HG03460 (cell line): Measurements from ENCODE around the gene PYGO1.
"Not testable (repeated sequence)": the region's sequence is repeated elsewhere in the genome, so short reads cannot be mapped to it uniquely, and the experiment has no call there.

ENCODE experiments used
- ATAC-seq: cut with Tn5 transposase; IDR thresholded peaks from one replicate; pipeline ENCODE4 v1.9.1; 2021; ENCODE audit not compliant: unreplicated experiment

Gene PYGO1

GRCh38 chr15:55588070-55588814 lies at the start of gene PYGO1:
Gene PYGO1 (minus strand): TSS chr15:55588345. CDS start chr15:55587883, 462 bp downstream.
- ATAC-seq = peak; percentile 73

- ATAC-seq = no peak
Observed at GRCh38 chr15:55637086-55637485, 48.9 kb upstream of the PYGO1 start.

GRCh38 chr15:55633731-55634130 lies 45.6 kb upstream of the PYGO1 start:
- ATAC-seq = no peak

DNA sequence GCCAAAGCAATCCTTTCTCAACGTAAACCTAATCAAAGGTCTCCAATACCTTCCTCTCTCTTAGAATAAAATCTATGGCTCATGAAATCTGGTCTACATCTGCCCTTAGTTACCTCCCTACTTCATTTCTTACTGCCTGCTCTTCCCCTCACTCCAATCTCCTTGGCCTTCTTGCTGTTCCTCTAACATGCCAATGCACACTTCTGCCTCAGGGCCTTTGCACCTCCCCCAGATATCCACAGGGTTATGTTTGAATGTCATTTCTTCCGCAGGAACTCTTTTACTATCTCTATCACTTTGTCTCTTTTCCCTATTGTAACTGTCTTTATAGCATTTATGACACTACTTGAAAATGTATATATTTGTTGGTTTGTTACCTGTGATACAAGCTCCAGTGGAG lies 44.3 kb upstream of the PYGO1 start:
- ATAC-seq = no peak

DNA sequence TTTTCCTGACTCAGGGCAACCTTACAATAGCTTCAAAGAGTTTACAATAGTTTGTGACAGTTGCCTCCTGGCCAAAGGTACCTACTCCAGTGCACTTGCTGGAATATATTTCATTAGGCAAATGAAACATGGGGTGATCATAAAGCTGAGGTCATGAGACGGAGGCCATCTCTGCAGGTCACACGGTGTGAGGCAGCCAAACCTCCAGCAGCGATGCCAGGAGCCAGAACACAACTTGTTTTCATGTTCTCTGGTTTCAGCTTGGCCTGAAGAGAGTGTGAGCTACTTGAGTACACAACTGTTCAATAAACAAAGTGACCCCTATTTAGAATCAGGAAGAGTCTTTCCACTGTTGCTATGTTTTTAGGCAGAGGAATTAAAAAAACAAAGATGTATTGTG lies 42.7 kb upstream of the PYGO1 start:
- ATAC-seq = no peak

- no peak for ATAC-seq
Observed at GRCh38 chr15:55628369-55628730, 40.2 kb upstream of the PYGO1 start.

GRCh38 chr15:55627730-55628368 lies 39.7 kb upstream of the PYGO1 start:
- no peak for ATAC-seq

- no peak for ATAC-seq
Observed at GRCh38 chr15:55619783-55620182, 31.6 kb upstream of the PYGO1 start.

- no peak for ATAC-seq
Observed at GRCh38 chr15:55618387-55618786, 30.2 kb upstream of the PYGO1 start.

DNA sequence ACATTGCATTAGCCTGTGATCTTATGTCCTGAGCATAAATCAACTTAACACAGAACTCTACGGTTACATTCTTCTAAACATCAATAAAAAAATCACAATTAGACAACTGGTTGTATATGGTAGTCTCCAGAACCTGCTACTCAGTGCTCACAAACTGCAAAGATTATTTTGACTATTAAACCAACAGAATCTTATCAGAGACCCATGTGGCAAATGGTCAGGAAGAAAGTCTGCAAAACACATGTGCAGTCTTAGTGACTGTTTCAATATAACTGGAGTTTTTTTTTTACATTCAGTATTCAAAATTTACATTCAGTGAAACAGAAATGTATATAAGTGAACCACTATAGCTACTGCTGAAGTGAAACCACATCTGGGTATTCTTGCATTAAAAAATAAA lies 27.3 kb upstream of the PYGO1 start:
- no peak for ATAC-seq

DNA sequence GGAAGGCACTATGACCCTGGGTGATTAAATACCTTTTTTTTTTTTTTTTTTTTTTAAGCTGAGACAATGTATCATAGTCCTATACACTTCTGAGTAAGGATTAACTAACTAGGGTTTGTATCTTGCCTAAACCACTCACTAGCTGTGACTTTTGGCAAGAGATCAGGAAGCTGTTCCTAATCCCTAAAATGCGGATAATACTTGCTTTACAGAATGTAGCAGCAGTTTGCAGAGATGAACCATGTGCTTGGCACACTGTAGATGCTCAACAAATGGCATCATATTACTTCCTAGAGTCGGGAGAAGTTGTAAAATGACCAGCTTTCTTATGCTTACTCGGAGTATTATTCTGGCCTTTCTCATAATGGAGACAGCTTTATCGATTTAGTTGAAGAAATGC lies 25.6 kb upstream of the PYGO1 start:
- ATAC-seq = no peak

GRCh38 chr15:55606214-55606613 lies 18.1 kb upstream of the PYGO1 start:
- ATAC-seq = no peak

- ATAC-seq = no peak
Observed at GRCh38 chr15:55601374-55601773, 13.2 kb upstream of the PYGO1 start.

- no peak for ATAC-seq
Observed at GRCh38 chr15:55599439-55599838, 11.3 kb upstream of the PYGO1 start.

DNA sequence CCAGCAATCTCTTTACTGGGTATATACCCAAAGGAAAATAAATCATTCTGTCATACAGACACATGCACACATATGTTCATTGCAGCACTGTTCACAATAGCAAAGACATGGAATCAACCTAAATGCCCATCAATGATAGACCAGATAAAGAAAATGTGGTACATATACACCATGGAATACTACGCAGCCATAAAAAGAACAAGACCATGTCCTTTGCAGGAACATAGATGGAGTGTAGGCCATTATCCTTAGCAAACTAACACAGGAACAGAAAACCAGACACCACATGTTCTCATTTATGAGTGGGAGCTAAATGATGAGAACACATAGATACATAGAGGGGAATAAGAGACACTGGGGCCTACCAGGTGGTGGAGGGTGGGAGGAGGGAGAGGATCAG lies 4.9 kb upstream of the PYGO1 start:
- not testable (repeated sequence) for ATAC-seq

DNA sequence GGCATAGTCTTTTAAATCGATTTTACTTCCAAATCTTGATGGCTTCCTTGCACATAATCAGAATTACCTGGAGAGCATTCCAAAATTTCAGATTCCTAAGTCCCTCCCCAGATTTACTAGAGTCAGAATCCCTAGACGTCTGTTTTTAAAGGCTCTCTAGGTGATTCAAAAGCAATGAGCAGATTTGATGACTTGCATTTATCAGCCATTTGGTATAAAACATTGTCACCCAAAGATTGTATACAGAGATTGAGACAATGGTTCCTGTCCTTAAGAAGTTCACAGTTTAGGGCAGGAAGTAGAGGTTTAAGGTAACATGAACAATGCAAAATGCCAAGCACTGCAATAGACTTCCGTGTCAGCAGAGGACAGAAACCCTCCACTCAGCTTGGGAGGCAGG lies 2.6 kb upstream of the PYGO1 start:
- no peak for ATAC-seq

GRCh38 chr15:55589287-55589686 lies 1.1 kb upstream of the PYGO1 start:
- no peak for ATAC-seq

DNA sequence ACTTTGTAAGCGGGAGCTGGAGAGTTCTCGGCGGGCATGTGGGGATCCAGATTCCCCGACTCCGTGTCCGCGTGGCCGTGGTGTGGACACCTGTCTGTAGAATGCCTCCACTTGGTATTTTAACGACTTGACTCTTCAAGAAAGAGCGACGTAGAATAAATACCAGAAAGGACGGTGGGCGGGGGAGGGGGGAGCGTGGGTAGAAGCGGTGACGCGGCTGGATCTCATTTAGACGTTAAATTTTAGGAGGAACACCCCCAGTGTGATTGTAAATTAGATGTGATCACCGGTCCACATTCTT lies 620 bp upstream of the PYGO1 start:
- ATAC-seq = no peak

DNA sequence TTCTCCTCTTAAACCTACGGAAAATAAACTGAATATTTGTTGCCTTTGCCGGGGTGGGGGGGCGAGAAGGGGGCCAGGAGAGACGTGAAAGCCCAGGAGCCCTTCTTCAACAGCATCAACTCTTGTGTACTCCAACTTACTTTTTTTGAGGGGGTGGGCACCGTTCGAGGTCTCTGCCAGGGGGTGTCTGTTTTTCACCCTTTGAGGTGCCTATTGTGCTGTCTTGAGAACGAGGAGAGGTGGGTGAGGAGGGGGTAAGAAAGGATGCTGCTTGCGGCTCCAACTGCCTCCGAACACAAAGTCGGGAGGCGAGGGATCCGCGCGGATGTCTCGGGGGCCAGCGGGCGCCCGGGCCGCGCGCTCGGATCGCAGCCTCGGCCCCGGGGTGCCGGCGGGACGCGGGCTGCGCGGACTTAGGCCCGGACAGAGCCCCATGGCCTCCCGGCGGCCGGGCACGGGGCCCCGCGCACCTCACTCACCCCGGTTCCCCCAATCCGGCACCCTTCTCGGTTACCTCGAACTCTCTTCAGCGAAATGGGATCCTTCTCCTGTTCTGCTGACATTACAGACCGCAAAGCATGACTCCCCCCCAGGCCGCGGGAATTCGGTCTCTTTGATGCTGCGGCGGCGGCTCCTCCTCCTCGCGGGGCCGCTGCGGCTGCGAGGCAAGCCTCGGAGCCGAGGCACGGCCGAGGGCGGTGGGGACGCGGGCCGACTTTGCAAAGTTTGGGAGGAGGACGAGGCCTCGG lies 650 bp downstream of the PYGO1 start:
- ATAC-seq = peak; percentile 37

GRCh38 chr15:55586808-55587207 lies 1.3 kb downstream of the PYGO1 start:
- no peak for ATAC-seq

DNA sequence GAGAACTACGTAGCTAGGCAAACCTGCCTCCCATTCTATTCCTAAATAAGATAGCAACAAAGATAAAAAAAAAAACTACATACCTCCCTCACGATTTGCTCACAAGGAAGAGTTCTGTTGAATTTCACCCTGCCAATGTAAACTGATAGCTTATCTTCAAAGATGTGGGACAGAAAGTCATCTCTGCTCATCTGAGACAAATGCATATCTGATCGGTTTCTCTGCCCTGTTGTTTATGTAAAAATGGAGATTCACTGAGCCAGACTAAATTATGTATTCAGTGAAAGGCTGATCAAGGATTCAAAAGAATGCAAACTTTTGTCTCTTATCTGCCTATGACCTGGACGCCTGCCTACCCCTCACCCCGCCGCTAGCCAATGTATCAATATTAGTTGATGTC lies 11.2 kb downstream of the PYGO1 start:
- ATAC-seq = no peak

GRCh38 chr15:55574096-55574495 lies 14.0 kb downstream of the PYGO1 start:
- no peak for ATAC-seq
